ENCODE results near the gene COL18A1.
"Not testable (repeated sequence)": the region's sequence is repeated elsewhere in the genome, so short reads cannot be mapped to it uniquely, and the experiment has no call there.

DNA sequence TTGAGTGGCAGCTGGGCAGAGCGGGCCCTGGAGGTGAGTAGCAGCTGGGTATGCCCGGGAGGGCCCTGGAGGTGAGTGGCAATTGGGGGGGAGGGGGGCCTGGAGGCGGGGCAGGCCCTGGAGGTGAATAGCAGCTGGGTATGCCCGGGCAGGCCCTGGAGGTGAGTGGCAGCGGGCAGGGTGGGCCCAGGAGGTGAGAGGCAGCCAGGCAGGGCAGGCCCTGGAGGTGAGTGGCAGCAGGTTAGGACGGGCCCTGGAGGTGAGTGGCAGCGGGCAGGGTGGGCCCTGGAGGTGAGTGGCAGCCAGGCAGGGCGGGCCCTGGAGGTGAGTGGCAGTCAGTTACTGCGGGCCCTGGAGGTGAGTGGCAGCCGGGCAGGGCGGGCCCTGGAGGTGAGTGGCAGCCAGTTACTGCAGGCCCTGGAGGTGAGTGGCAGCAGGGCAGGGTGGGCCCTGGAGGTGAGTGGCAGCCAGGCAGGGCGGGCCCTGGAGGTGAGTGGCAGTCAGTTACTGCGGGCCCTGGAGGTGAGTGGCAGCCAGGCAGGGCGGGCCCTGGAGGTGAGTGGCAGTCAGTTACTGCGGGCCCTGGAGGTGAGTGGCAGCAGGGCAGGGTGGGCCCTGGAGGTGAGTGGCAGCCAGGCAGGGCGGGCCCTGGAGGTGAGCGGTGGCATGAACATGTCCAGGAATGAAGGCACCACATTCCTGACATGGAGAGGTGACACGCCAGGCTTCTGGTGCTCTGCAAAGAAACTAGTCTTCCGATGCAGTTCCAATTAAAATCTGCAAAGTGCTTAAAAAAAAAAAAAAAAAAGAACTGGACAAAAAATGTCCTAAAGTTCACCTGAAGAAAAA is 122.4 kb downstream of the COL18A1 start:
- TF ChIP-seq, protein P1, sequence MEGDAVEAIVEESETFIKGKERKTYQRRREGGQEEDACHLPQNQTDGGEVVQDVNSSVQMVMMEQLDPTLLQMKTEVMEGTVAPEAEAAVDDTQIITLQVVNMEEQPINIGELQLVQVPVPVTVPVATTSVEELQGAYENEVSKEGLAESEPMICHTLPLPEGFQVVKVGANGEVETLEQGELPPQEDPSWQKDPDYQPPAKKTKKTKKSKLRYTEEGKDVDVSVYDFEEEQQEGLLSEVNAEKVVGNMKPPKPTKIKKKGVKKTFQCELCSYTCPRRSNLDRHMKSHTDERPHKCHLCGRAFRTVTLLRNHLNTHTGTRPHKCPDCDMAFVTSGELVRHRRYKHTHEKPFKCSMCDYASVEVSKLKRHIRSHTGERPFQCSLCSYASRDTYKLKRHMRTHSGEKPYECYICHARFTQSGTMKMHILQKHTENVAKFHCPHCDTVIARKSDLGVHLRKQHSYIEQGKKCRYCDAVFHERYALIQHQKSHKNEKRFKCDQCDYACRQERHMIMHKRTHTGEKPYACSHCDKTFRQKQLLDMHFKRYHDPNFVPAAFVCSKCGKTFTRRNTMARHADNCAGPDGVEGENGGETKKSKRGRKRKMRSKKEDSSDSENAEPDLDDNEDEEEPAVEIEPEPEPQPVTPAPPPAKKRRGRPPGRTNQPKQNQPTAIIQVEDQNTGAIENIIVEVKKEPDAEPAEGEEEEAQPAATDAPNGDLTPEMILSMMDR (IDR thresholded peaks at IDR 0.05), result not testable (repeated sequence)
- TF ChIP-seq, protein P2, sequence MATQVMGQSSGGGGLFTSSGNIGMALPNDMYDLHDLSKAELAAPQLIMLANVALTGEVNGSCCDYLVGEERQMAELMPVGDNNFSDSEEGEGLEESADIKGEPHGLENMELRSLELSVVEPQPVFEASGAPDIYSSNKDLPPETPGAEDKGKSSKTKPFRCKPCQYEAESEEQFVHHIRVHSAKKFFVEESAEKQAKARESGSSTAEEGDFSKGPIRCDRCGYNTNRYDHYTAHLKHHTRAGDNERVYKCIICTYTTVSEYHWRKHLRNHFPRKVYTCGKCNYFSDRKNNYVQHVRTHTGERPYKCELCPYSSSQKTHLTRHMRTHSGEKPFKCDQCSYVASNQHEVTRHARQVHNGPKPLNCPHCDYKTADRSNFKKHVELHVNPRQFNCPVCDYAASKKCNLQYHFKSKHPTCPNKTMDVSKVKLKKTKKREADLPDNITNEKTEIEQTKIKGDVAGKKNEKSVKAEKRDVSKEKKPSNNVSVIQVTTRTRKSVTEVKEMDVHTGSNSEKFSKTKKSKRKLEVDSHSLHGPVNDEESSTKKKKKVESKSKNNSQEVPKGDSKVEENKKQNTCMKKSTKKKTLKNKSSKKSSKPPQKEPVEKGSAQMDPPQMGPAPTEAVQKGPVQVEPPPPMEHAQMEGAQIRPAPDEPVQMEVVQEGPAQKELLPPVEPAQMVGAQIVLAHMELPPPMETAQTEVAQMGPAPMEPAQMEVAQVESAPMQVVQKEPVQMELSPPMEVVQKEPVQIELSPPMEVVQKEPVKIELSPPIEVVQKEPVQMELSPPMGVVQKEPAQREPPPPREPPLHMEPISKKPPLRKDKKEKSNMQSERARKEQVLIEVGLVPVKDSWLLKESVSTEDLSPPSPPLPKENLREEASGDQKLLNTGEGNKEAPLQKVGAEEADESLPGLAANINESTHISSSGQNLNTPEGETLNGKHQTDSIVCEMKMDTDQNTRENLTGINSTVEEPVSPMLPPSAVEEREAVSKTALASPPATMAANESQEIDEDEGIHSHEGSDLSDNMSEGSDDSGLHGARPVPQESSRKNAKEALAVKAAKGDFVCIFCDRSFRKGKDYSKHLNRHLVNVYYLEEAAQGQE (IDR thresholded peaks at IDR 0.05; ENCODE audit: insufficient read depth in 1 of 2, low read depth in 2 of 2, low read length in 1 of 2), result not testable (repeated sequence)
- TF ChIP-seq POLR2AphosphoS5 (IDR thresholded peaks at IDR 0.05; ENCODE audit: low read depth, low read length); TCF7L2 (IDR thresholded peaks at IDR 0.05; ENCODE audit: low read depth, low read length); SIN3A (IDR thresholded peaks at IDR 0.05; ENCODE audit: borderline replicate concordance, insufficient read depth, low read depth, low read length): not testable (repeated sequence)

Data from Panc1 (cell line).